ENCODE measurements around the gene TBC1D22A.

TBC1D22A gene

DNA sequence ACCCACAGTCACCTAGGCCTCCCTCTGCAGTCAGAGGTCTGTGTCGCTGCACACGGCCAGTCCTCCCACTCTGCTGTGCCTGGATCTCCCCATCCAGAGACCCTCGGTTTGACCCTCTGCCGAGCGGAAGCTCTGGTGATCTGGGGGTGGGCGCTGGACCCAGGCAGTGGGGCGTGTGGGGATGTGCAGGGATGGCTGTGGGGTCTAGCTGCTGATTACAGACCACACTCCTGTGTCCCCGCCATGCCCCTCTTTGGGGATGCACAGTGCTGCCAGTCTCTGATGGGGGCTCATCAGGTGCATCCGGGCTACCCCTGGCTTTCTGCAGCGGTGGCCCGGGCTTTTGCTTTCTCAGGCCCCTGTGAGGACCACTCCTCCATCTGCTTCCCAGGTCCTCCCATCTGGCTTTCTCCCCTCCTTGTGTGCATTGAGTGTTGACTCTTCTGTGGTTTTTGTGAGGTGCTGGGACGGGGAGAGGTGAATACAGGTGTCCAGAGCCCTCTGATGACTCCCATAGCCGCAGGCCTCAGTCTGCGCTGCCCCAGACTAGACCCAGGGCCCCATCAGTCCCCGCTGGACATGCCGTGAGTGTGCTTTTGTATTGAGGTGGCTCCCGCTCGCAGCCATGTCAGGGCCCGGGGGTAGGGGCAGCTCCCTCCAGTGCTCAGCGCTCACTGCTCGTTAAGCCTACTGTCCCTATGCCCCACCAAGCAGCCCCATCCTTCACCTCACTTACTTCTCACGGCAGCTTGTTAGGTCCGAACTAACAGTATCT, 251.6 kb downstream of the TBC1D22A start:
- DNase-seq (ENCODE audit: low spot score): no peak

DNA sequence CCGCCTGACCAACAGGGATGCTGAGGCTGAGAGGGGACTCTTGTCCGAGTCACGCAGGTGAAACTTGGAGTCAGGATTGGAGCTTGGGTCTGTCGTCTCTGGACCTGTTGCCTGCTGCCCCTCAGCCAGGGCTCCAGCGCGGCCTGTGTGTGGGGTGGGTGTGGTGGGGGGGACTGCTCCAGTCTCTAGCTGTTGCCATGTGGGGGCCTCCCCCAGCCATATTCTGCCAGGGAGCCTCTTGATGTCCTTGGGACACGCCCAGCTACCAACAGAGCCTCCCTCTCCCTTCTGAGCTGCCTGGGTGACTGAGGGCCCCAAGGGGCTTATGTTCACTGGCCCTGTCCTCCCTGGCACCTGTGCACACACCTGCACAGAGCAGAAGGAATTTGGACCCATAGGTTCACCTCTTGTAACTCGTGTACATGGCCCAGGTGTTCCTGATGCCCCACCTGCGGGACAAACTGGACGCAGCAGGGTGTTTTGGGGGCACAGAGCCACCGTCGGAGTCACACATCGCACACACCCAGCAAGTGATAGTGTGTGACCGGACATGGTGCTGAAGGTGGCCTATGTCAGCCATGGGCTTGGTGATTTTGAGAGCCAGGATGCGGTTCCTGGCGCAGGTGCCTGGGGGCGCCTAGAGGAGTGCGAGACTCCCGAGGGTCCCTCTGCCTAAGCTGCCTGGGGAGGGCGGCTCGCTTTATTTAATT, 252.3 kb downstream of the TBC1D22A start:
- no peak for DNase-seq (ENCODE audit: low spot score)

GRCh38 chr22:47015589-47016178, 253.2 kb downstream of the TBC1D22A start:
- DNase-seq (ENCODE audit: low spot score): no peak

GRCh38 chr22:47016631-47017030, 254.2 kb downstream of the TBC1D22A start:
- DNase-seq (ENCODE audit: low spot score): no peak

GRCh38 chr22:47017245-47017644, 254.8 kb downstream of the TBC1D22A start:
- no peak for DNase-seq (ENCODE audit: low spot score)

GRCh38 chr22:47018010-47018910, 255.8 kb downstream of the TBC1D22A start:
- DNase-seq (ENCODE audit: low spot score): no peak

GRCh38 chr22:47019012-47019790, 256.8 kb downstream of the TBC1D22A start:
- DNase-seq (ENCODE audit: low spot score): no peak

DNA sequence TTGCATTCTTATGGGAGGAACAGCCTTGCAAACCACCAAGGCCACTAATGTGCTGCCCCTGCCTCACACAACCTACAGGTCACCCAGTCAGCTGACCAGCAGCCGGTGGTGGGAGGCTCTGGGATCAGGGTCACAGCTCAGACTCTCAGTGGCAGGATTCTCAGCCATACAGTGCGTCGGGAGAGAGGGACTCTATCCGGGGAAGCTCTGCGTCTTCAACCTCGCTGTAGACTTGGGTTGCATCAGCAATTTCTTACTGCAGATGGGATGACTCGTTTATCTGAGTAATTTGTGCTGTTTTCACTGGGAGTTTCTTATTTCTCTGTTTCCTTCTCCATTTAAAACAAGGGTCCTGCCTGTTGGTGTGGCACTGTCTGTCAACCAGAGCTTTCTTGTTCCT, 257.7 kb downstream of the TBC1D22A start:
- DNase-seq (ENCODE audit: low spot score): no peak

DNA sequence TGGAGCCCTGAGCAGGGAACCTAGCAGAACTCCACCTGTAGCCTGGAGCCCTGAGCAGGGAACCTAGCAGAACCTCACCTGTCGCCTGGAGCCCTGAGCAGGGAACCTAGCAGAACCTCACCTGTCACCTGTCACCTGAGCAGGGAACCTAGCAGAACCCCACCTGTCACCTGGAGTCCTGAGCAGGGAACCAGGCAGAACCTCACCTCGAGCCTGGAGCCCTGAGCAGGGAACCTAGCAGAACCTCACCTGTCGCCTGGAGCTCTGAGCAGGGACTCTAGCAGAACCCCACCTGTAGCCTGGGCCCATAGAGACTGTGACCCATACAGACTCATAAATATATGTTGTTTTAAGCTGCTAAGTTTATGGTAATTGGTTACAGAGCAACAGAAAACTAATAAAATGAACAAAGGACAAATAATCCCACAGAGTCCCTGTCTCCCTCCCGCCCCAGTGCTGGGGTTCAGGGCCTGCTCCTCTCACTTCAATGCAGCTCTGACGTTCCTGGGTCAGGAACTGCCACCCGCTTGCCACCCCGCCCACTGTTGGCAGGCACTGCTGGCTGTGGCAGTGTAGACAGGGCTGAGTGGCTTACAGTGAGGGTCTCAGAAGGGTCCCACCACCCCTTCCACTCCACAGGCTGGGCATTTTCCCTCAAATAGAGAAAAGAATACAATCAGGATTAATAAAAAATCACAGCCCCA, 259.1 kb downstream of the TBC1D22A start:
- no peak for DNase-seq (ENCODE audit: low spot score)

GRCh38 chr22:47022075-47022473, 259.6 kb downstream of the TBC1D22A start:
- DNase-seq (ENCODE audit: low spot score): peak; percentile 91

DNA sequence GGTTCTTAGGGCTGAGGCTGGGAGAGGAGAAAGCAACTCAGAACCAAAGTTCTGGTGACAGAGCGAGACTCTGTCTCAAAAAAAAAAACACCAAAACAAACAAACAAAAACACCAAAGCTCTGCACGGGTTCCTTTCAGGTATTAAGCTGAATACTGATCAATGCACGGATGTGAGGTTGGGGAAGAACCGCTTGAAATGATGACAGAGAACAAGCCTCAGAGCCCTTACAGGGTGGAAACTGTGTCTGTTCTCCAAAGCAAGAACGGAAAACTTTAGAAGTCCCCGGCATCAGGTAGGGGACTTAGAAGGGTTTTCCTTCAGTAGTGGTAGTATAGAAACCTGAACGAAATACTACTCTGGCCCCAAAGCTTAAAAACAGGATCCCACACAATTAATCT, 260.0 kb downstream of the TBC1D22A start:
- DNase-seq (ENCODE audit: low spot score): no peak

GRCh38 chr22:47023871-47024270, 261.4 kb downstream of the TBC1D22A start:
- no peak for DNase-seq (ENCODE audit: low spot score)

DNA sequence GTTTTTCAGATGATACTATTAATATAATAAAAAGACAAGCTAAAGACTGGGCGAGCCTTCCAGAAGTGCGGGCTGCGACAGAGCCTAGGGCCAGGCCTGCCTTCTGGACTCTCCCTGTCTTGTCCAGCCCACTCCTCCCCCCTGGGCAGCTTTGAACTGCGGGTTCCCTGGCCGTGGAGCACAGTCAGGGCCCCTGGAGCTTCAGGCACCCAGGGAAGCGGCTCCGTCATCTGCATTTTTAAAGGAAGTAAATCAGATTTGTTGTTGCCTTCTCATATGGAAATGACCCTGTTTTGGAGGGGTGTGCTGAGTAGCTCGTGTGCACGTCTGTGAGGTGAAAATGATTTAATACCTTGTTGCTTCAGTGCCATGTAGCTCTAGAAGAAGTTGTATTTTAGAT, 265.3 kb downstream of the TBC1D22A start:
- DNase-seq (ENCODE audit: low spot score): no peak

- DNase-seq (ENCODE audit: low spot score): no peak
Measured at GRCh38 chr22:47029244-47030074, 267.0 kb downstream of the TBC1D22A start.

- DNase-seq (ENCODE audit: low spot score): no peak
Measured at GRCh38 chr22:47030143-47030661, 267.8 kb downstream of the TBC1D22A start.

DNA sequence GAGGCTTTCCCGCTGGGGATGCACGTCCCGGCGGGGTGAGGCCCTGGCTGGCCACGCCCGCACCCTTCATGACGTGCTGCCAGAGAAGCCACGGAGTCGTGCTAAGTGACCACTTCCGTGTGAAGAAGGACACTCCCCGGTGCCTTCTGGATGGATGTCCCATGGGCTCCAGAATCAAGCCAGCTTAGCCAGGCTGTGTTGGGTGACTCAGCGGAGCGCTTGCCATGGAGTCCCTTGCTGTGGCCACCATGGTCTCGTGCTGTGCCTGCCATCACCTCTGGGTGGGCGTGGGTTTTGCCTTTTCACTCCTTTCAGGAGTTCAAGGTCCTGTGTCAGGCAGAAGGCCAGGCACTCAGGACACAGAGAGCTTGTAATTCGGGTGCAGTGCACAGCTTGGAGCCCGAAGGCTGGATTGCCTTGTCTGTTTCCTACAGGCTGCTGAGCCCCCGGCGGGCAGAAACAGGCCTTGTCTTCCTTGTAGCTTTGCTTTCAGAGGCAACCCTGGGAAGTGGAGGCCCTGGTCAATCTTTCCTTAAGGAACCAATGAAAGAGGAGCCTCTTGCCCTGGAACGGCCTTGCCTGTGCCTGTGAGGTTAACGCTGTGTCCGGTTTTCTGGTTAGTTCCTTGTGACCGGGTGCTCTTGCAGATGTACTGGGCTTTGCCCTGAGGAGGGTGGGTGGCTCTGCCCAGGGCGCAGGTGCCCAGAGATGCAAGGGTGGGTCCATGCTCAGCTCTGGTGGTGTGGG, 268.6 kb downstream of the TBC1D22A start:
- no peak for DNase-seq (ENCODE audit: low spot score)

DNA sequence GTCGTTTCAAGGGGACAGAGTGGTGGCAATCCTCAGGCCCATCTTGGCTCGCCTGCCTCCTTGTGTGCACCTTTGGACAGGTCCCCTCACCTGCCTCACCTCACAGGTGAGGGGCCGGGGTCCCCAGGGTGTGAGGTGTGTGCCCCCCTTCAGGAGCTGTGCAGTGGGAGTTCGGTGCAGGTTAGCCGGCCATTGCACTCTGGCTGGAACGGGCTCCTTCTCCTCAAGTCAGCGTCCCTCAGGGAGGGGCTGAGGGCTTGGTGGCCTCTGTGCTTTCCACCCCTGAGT, 269.1 kb downstream of the TBC1D22A start:
- DNase-seq (ENCODE audit: low spot score): no peak

DNA sequence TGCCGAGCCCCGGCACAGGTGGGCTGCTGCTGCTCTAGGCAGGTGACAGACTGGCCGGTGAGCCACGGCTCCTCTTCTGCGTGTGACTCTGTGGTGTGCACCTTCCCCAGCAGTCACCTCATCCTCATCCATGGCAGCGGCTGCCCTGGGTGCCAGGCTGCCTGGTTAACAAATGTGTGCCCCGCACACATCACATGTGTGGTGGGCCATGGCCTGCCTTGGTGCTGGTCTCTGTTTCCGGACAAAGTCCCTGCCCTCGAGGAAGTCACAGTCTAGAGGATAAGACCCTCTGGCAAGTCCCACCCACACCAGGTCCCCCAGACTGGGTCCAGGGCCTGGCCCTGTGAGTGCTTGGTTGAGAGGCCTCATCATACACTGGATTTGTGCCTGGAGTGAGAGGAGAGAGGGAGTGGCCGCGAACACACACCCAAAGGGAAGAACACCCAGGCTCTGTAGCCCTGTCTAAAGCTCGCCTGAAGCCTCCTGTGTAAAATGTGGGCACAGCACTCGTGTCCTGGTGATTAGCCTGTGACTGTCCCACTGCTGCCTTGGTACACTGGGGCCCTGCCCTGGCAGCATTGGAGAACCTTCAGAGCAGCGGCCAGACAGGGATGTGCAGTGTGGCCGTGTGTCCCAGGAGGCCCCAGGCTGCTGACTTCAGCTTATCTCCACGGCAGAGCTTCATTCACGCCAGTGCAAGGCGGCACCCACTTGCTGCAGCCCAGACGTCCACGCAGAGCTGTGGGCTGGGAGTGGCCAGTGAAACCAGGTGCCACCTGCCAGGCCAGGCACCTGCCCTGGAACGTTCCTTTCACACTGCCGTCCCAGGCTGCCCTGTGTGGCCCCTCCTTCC, 269.9 kb downstream of the TBC1D22A start:
- DNase-seq (ENCODE audit: low spot score): no peak

All from COLO829 (cell line).